ENCODE measurements around the gene UCP3. TPM values are rescaled to one million over a fixed set of nuclear protein-coding genes. Genes with fewer than 3 reads are reported as not detected.

The UCP3 gene
- polyA plus RNA-seq, 4 donors, result 0.54 to 1.3 (median 0.86) TPM

DNA sequence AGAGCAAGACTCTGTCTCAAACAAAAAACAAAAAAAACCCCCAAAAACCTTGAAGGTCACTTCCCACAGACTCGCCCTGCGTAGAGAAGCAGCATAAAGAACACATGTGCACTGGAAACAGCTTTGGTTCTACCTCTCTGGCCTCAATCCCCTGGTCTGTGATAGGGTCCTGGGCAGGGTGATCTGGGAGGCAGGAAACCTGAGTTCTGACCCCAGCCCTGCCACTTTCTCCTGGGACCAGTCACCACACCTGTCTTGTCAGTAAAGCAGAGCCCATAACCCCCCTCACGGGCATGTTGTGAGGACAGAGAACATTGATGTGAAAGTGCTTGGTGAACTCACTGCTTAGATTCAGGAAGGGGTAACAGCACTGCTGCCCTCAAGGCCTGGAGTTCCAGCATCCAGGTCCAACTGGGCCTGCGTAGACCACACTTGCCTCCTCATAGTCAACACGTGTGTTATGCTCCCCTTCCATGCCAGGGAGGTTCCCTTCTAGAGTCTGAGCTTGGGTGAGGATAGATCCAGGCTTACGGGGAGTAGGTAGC is 37.6 kb downstream of the UCP3 start:
- Histone ChIP-seq H3K4me3 (ENCODE audit: low read depth in 1 of 3, low read length in 3 of 3) (no peak overlapping the region), H3K27me3 (ENCODE audit: control insufficient read depth in 3 of 3, insufficient read depth in 3 of 3, low read length in 3 of 3) (no peaks in the 10 kb centered on the region), H3K27ac (ENCODE audit: low read depth in 1 of 3, low read length in 2 of 3) (peak overlapping the region in 1 of 3 donors; percentile 14), H3K4me1 (ENCODE audit: control insufficient read depth in 3 of 3, insufficient read depth in 2 of 3, low read depth in 1 of 3, low read length in 2 of 3) (peaks cover 0 to 4% (median 0%) of the 10 kb centered on the region in 3 donors), H3K9me3 (ENCODE audit: control insufficient read depth in 2 of 2, insufficient read depth in 1 of 2, low read depth in 1 of 2, low read length in 1 of 2) (no peaks in the 10 kb centered on the region), H3K36me3 (ENCODE audit: control insufficient read depth in 3 of 3, insufficient read depth in 2 of 3, low read depth in 1 of 3, low read length in 3 of 3) (peaks cover 0 to 33% (median 4%) of the 10 kb centered on the region in 3 donors)
- FAIRE-seq (no peak), DNase-seq (no peak)
- WGBS, 3 donors, result 67 to 77% (median 70%) methylated on average over 6 of the region's 6 CpGs

DNA sequence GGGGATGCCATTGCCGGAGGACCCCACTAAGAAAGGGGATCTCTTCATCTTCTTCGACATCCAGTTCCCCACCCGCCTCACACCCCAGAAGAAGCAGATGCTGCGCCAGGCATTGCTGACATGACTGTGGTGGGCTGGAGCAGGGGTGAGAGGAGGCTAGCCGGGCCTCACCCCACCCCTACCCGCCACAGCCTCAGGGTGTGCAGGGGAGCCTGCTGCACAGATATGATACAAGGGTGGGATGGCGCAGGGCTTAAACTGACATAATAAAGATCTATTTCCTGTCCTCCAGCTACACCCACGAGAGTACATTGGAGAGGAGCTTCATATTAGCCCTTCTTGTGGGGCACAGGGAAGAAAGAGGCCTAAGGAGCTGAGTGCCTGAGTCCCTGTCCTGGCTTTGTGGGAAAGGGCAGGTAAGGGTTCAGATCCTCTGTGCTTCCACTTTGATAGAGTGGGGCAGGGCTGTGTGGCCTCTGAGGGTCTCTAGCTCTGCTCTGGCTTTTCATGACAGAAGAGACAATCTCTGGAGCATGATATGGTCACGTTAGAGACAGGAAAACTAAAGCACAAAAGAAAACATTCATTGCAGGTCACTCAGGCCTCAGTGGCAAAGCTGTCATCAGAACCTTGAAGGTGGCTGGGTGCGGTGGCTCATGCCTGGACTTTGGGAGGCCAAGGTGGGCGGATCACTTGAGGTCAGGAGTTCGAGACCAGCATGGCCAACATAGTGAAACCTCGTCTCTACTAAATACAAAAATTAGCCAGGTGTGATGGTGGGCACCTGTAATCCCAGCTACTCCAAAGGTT is 38.7 kb downstream of the UCP3 start:
- Histone ChIP-seq H3K4me3 (ENCODE audit: low read depth in 1 of 3, low read length in 3 of 3) (no peak overlapping the region), H3K27ac (ENCODE audit: low read depth in 1 of 3, low read length in 2 of 3) (no peak overlapping the region), H3K36me3 (ENCODE audit: control insufficient read depth in 3 of 3, insufficient read depth in 2 of 3, low read depth in 1 of 3, low read length in 3 of 3) (peaks cover 0 to 24% (median 2%) of the 10 kb centered on the region in 3 donors), H3K4me1 (ENCODE audit: control insufficient read depth in 3 of 3, insufficient read depth in 2 of 3, low read depth in 1 of 3, low read length in 2 of 3) (peaks cover 0 to 4% (median 0%) of the 10 kb centered on the region in 3 donors), H3K27me3 (ENCODE audit: control insufficient read depth in 3 of 3, insufficient read depth in 3 of 3, low read length in 3 of 3) (no peaks in the 10 kb centered on the region), H3K9me3 (ENCODE audit: control insufficient read depth in 2 of 2, insufficient read depth in 1 of 2, low read depth in 1 of 2, low read length in 1 of 2) (no peaks in the 10 kb centered on the region)
- DNase-seq, result no peak
- WGBS, 3 donors, result 48 to 73% (median 51%) methylated on average over 13 of the region's 13 CpGs
- no peak for FAIRE-seq

DNA sequence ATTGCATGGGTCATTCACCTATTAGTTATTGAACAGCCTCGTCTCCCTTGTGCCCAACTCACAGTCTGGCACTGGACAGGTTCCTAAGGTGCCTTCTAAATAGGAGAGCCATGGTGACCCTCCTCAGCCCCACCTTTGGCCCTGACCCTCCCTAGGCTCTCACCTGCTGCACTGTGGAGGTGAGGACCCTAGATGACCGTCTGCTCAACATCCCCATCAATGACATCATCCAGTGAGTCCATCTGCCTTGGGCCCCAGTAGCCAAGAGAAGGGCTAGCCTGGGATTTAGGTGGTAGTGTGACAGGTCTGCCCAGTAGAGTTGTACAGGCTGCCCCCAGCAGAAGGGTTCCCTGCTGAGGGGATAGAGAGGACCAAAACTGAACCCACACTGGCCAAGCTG is 39.8 kb downstream of the UCP3 start:
- peaks cover 0 to 13% (median 0%) of the 10 kb centered on the region in 3 donors for H3K36me3 ChIP-seq (ENCODE audit: control insufficient read depth in 3 of 3, insufficient read depth in 2 of 3, low read depth in 1 of 3, low read length in 3 of 3)
- H3K4me1 ChIP-seq (ENCODE audit: control insufficient read depth in 3 of 3, insufficient read depth in 2 of 3, low read depth in 1 of 3, low read length in 2 of 3), result peaks cover 0 to 4% (median 0%) of the 10 kb centered on the region in 3 donors
- no peak overlapping the region for H3K4me3 ChIP-seq (ENCODE audit: low read depth in 1 of 3, low read length in 3 of 3)
- no peaks in the 10 kb centered on the region for H3K9me3 ChIP-seq (ENCODE audit: control insufficient read depth in 2 of 2, insufficient read depth in 1 of 2, low read depth in 1 of 2, low read length in 1 of 2)
- FAIRE-seq (no peak), DNase-seq (no peak)
- no peak overlapping the region for H3K27ac ChIP-seq (ENCODE audit: low read depth in 1 of 3, low read length in 2 of 3)
- no peaks in the 10 kb centered on the region for H3K27me3 ChIP-seq (ENCODE audit: control insufficient read depth in 3 of 3, insufficient read depth in 3 of 3, low read length in 3 of 3)
- 62 to 67% (median 65%) methylated on average over 2 of the region's 2 CpGs for WGBS, 3 donors

DNA sequence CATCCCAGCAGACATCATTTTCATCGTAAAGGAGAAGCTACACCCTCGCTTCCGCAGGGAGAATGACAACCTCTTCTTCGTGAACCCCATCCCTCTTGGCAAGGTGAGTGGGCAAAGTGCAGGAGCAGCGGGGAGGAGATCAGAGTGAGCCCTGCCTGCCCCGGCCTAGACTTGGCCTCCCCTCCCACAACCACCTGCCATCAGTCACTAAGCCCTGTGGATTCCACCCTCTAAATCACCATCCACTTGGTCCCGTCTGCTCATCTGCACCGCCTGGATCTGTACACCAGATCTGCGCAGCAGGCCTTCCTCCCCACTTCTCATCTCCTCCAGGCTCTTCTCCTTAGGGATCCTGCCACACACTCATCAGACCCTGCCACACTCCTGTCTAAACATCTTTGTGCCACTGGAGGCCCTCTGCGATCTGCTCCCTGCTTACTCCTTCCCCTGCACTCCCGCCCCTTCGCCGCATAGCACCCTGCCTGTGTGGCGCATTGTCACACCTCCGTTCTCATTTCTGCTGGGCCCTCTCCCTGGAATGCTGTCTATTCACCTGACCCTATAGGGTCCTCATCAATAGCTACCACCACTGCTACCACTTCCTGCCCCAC is 40.4 kb downstream of the UCP3 start:
- Histone ChIP-seq H3K36me3 (ENCODE audit: control insufficient read depth in 3 of 3, insufficient read depth in 2 of 3, low read depth in 1 of 3, low read length in 3 of 3) (peaks cover 0 to 10% (median 0%) of the 10 kb centered on the region in 3 donors), H3K27ac (ENCODE audit: low read depth in 1 of 3, low read length in 2 of 3) (no peak overlapping the region), H3K27me3 (ENCODE audit: control insufficient read depth in 3 of 3, insufficient read depth in 3 of 3, low read length in 3 of 3) (no peaks in the 10 kb centered on the region), H3K9me3 (ENCODE audit: control insufficient read depth in 2 of 2, insufficient read depth in 1 of 2, low read depth in 1 of 2, low read length in 1 of 2) (no peaks in the 10 kb centered on the region), H3K4me1 (ENCODE audit: control insufficient read depth in 3 of 3, insufficient read depth in 2 of 3, low read depth in 1 of 3, low read length in 2 of 3) (no peaks in the 10 kb centered on the region), H3K4me3 (ENCODE audit: low read depth in 1 of 3, low read length in 3 of 3) (no peak overlapping the region)
- DNase-seq (no peak), FAIRE-seq (no peak)
- 76 to 88% (median 87%) methylated on average over 15 of the region's 15 CpGs for WGBS, 3 donors

DNA sequence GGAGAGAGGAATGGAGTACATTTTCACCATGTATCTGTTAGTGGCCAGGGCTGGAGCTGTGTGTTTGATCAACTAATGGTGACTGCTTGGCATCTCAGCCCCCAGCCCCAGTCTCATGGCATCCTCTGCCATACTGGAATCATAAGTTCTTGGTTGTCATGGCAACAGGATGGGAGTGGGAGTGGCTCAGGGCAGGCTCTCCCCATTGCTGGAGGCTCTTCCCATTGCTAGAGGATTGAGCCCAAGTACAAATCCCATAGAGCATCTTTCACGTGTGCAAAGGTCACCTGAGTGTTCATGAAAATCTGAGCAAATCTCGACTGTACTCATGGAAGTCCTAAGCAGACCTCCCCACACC is 43.1 kb downstream of the UCP3 start:
- Histone ChIP-seq H3K27me3 (ENCODE audit: control insufficient read depth in 3 of 3, insufficient read depth in 3 of 3, low read length in 3 of 3) (no peaks in the 10 kb centered on the region), H3K4me1 (ENCODE audit: control insufficient read depth in 3 of 3, insufficient read depth in 2 of 3, low read depth in 1 of 3, low read length in 2 of 3) (no peaks in the 10 kb centered on the region), H3K27ac (ENCODE audit: low read depth in 1 of 3, low read length in 2 of 3) (no peak overlapping the region), H3K36me3 (ENCODE audit: control insufficient read depth in 3 of 3, insufficient read depth in 2 of 3, low read depth in 1 of 3, low read length in 3 of 3) (no peaks in the 10 kb centered on the region), H3K4me3 (ENCODE audit: low read depth in 1 of 3, low read length in 3 of 3) (no peak overlapping the region), H3K9me3 (ENCODE audit: control insufficient read depth in 2 of 2, insufficient read depth in 1 of 2, low read depth in 1 of 2, low read length in 1 of 2) (no peaks in the 10 kb centered on the region)
- 17 to 60% (median 28%) methylated on average over 2 of the region's 2 CpGs for WGBS, 3 donors
- no peak for FAIRE-seq
- no peak for DNase-seq

DNA sequence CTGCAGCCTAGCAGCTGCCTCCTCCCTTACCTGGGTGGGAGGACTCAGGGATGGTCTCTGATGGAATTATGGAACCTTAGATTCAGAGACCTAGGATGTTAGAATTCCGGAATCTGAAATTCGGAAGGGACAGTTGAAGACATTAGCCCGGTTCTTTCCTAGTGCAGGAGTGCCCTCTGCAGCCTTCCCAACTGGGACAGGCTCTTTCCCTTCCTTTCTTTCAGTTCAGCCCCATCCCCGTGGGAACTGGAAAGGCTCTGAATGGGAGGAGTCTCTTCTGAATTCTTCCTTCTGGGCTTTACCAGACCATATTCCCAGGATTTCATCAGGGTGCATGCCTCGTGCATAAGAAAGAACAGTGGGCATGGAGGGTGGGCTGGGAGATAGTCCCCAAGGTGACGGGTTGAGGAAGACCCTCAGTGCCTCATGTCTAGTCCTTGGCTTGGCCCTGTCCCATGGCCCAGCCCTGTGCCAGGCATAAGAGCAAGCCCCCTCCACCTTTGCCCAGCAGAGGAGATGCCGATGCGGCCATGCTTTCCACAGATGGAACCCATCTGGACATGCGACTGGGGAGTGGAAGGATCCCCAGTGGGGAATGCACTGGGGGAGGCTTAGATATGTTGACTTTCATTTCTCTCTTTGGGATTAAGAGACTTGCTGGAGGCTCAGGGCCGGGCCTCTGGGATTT is 43.7 kb downstream of the UCP3 start:
- H3K9me3 ChIP-seq (ENCODE audit: control insufficient read depth in 2 of 2, insufficient read depth in 1 of 2, low read depth in 1 of 2, low read length in 1 of 2), result no peaks in the 10 kb centered on the region
- H3K4me1 ChIP-seq (ENCODE audit: control insufficient read depth in 3 of 3, insufficient read depth in 2 of 3, low read depth in 1 of 3, low read length in 2 of 3), result no peaks in the 10 kb centered on the region
- H3K4me3 ChIP-seq (ENCODE audit: low read depth in 1 of 3, low read length in 3 of 3), result no peak overlapping the region
- no peak for DNase-seq
- no peak overlapping the region for H3K27ac ChIP-seq (ENCODE audit: low read depth in 1 of 3, low read length in 2 of 3)
- no peaks in the 10 kb centered on the region for H3K27me3 ChIP-seq (ENCODE audit: control insufficient read depth in 3 of 3, insufficient read depth in 3 of 3, low read length in 3 of 3)
- 66 to 69% (median 68%) methylated on average over 10 of the region's 10 CpGs for WGBS, 3 donors
- no peaks in the 10 kb centered on the region for H3K36me3 ChIP-seq (ENCODE audit: control insufficient read depth in 3 of 3, insufficient read depth in 2 of 3, low read depth in 1 of 3, low read length in 3 of 3)
- no peak for FAIRE-seq

DNA sequence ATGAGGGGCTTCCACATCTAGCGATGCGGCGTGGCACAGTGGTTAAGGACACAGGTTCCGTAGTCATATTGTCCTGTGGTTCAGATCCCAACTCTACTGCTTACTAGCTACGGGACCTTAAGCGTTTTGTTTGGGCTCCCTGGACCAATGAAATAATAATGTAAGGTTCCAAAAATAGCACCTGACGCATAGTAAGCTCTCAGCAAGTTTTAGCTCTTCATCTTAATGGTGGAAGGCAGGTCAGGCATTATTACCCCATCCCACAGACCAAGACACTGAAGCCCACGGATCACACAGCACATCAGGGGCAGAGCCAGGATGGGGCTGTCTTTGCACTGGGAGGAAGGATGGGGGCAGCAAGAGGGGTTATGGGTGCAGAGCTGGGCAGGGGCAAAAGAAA is 45.0 kb downstream of the UCP3 start:
- FAIRE-seq, result no peak
- WGBS, 3 donors, result 82 to 85% (median 84%) methylated on average over 8 of the region's 8 CpGs

DNA sequence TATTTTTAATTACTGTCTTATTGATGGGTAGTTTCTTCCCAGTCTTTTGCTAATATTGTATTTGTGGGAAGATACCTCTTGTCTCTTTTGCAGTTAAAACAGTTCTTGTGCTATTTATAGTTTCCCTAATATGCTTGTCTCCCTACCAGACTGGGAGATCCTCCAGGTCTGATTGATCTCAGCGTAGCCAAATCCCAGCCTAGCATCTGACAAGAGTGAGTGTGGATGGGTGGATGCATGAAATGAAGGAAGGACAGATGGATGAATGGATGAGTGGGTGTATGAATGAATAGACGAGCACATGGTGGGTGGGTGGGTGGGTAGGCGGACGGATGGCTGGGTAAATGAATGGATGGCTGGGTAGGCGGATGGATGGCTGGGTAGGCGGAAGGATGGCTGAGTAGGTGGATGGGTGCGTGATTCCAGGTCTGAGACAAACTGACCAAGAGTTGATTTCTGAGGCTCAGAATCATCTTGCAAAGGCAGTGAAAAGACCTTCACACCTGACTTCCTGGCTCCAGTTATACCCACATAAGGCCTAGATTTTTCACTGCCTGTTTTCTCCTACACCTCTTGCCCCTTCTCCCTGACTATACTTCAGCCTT is 46.7 kb downstream of the UCP3 start:
- Histone ChIP-seq H3K27me3 (ENCODE audit: control insufficient read depth in 3 of 3, insufficient read depth in 3 of 3, low read length in 3 of 3) (peaks cover 0 to 12% (median 0%) of the 10 kb centered on the region in 3 donors), H3K4me1 (ENCODE audit: control insufficient read depth in 3 of 3, insufficient read depth in 2 of 3, low read depth in 1 of 3, low read length in 2 of 3) (peaks cover 0 to 3% (median 0%) of the 10 kb centered on the region in 3 donors), H3K4me3 (ENCODE audit: low read depth in 1 of 3, low read length in 3 of 3) (no peak overlapping the region), H3K9me3 (ENCODE audit: control insufficient read depth in 2 of 2, insufficient read depth in 1 of 2, low read depth in 1 of 2, low read length in 1 of 2) (no peaks in the 10 kb centered on the region), H3K27ac (ENCODE audit: low read depth in 1 of 3, low read length in 2 of 3) (no peak overlapping the region), H3K36me3 (ENCODE audit: control insufficient read depth in 3 of 3, insufficient read depth in 2 of 3, low read depth in 1 of 3, low read length in 3 of 3) (no peaks in the 10 kb centered on the region)
- DNase-seq (no peak), FAIRE-seq (no peak)
- WGBS, 3 donors, result 77 to 86% (median 83%) methylated on average over 7 of the region's 7 CpGs

More for the DNA sequence above, 45.0 kb downstream of the UCP3 start:
- no peak for DNase-seq
- H3K4me3 ChIP-seq (ENCODE audit: low read depth in 1 of 3, low read length in 3 of 3), result no peak overlapping the region
- H3K27ac ChIP-seq (ENCODE audit: low read depth in 1 of 3, low read length in 2 of 3), result no peak overlapping the region
- H3K9me3 ChIP-seq (ENCODE audit: control insufficient read depth in 2 of 2, insufficient read depth in 1 of 2, low read depth in 1 of 2, low read length in 1 of 2), result no peaks in the 10 kb centered on the region
- no peaks in the 10 kb centered on the region for H3K4me1 ChIP-seq (ENCODE audit: control insufficient read depth in 3 of 3, insufficient read depth in 2 of 3, low read depth in 1 of 3, low read length in 2 of 3)
- H3K27me3 ChIP-seq (ENCODE audit: control insufficient read depth in 3 of 3, insufficient read depth in 3 of 3, low read length in 3 of 3), result peaks cover 0 to 3% (median 0%) of the 10 kb centered on the region in 3 donors
- no peaks in the 10 kb centered on the region for H3K36me3 ChIP-seq (ENCODE audit: control insufficient read depth in 3 of 3, insufficient read depth in 2 of 3, low read depth in 1 of 3, low read length in 3 of 3)

Data from small intestine (tissue), 7 donors.